ENCODE measurements around the gene PFKL.
"Not testable (repeated sequence)": the region's sequence is repeated elsewhere in the genome, so short reads cannot be mapped to it uniquely, and the experiment has no call there.

Gene PFKL

DNA sequence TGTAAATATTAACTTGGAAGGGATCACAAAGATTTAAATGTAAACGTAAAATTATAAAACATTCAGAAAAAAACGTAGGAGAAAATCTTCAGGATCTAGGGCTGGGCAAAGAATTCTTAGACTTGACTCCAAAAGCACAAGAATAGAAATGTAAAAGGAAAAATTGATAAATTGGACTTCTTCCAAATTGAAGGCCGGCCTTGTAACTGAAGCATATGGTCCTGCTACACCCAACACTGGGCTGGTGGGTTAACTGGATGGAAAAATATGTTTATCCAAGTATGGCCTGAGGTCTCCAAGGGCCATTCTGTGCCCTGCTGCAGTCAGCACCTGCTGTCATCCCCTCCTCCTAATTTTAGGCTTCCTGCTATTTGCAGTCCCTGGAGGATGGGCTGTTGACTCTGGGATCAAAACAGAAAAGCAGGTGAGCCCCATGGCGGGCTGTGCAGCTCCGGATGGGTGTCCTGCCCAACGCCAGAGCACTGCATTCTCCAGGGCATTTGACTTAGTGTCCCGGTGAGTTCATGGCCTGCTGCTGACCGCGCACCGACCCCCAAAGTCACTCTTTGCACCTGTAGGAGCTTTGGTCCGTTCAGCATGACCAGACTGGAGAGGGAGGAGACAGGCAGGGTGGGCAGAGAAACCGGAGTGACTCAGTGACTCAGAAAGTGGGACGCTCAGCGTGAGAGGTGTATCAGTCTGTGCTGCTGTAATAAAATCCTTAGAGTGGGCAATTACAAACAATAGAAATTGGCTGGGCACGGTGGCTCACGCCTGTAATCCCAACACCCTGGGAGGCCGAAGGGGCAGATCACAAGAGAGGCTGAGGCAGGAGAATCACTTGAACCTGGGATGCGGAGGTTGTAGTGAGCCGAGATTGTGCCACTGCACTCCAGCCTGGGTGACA, 20.2 kb upstream of the PFKL start:
- no peak for DNase-seq (ENCODE audit: low spot score)

DNA sequence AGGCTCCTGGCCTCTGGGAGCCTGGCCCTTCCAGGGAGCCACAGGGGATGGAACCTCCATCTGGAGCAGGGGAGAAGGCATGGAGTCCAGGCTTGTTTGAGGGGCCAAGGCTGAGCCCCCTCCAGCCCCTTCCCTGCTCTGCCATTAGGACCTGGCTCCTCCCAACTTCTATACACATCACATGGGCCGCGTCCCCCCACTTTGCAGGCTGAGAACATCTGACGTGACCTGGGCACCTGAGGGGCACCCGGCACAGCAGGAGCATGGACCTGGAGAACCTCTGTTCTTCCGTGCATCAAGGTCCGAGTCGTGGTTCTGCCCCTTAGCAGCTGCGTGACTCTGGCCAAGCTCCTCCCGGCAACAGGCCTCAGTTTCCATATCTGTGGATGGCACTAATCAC, 18.1 kb upstream of the PFKL start:
- no peak for DNase-seq (ENCODE audit: low spot score)

DNA sequence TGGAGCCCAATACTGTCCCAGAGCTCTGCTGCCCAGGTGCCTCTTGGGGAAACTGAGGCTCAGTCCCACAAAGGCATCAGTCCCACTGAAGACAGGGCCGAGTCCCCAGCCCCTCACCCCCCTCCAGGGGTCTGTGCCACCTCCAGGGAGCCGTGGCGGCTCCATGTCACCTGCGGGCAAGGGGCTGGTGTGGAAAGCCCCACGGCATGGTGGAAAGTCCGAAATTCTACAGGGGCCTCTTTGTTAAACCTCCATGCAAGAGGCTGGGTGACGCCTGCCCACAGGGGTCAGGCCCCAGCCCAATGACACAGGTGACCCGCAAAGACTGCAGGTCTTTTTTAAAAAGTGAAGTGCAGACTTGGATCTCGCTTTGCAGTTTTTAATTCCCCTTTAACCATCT, 17.5 kb upstream of the PFKL start:
- DNase-seq (ENCODE audit: low spot score): no peak

DNA sequence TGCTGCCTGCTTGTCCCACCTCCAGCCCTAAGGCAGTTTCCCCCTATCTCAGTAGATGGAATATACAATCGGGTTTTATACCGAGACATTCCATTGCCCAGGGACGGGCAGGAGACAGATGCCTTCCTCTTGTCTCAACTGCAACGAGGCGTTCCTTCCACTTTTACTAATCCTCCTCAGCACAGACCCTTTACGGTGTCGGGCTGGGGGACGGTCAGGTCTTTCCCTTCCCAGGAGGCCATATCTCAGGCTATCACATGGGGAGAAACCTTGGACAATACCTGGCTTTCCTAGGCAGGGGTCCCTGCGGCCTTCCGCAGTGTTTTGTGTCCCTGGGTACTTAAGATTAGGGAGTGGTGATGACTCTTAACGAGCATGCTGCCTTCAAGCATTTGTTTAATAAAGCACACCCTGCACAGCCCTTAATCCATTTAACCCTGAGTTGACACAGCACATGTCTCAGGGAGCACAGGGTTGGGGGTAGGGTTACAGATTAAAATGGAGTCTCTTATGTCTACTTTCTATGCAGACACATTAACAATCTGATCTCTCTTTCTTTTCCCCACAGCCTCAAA, 16.6 kb upstream of the PFKL start:
- DNase-seq (ENCODE audit: low spot score): not testable (repeated sequence)

DNA sequence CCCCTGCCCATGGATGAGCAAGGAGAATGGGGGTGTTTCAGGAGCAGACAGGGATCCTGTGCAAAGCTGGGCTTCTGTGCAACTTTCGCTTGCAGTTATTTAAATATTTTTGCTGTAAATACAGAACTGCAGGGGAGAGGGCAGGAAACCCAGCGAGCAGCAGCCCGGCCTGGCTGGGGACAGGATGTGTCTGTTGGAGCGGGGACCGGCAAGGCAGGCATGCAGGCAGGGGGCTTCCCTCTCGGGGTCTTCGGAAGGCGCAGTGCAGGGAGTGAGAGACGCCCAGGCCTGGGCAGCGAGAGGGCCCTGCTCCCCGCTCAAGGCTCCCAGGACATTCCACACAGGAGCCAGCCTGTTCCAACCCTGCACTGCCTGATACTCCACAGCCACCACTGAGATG, 15.9 kb upstream of the PFKL start:
- no peak for DNase-seq (ENCODE audit: low spot score)

DNA sequence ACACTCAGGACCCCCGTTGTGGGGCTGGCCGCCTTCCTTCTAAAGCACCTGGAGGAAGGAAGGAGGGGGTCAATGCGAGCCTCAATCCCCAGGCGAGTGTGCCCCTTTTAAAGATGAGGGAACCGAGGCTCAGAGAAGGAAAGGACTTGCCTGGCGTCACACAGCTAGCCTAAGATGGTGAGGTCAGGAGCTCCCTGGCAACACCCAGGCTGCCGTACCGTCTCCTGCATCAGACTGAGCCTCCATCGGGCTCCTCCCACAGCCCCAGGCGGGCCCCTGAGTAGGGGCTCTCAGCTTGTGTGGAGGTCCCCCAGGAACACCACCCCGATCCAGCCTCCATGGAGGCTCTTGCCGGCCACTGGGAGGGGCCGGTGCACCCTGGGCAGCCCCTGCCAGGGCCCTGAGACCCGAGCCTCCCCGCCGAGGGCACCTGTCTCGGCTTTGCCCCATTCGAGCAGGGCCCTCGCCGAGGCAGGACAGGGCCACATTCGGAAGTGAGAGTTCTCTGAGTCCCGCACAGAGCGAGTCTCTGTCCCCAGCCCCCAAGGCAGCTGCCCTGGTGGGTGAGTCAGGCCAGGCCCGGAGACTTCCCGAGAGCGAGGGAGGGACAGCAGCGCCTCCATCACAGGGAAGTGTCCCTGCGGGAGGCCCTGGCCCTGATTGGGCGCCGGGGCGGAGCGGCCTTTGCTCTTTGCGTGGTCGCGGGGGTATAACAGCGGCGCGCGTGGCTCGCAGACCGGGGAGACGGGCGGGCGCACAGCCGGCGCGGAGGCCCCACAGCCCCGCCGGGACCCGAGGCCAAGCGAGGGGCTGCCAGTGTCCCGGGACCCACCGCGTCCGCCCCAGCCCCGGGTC, 14.5 kb upstream of the PFKL start, which contains the start of gene AIRE:
Gene AIRE, plus strand, starts transcription at position 739 of the 855 bp plus-strand sequence. CDS start 131 bp downstream, outside the sequence.
- no peak for DNase-seq (ENCODE audit: low spot score)

DNA sequence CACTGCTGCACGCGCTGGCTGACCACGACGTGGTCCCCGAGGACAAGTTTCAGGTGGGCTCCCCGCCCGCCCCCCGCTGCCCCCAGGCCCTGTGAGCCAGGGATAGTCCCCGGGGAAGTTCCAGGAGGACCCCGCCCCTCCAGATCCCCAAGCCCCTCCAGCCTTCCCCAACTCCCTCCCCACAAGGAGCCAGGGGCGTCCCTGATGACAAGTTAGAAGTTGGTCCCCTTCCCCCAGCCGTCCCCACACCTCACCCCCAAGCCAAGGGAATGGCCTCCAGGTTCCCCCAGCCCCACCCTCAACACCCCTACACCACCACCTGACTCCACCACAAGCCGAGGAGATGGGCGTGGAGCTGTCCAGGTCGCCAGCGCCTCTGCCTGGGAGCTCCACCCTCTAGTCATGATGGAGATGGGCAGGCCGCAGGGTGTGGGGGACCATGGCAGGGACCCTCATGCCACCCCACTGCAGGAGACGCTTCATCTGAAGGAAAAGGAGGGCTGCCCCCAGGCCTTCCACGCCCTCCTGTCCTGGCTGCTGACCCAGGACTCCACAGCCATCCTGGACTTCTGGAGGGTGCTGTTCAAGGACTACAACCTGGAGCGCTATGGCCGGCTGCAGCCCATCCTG, 13.7 kb upstream of the PFKL start:
- no peak for DNase-seq (ENCODE audit: low spot score)

DNA sequence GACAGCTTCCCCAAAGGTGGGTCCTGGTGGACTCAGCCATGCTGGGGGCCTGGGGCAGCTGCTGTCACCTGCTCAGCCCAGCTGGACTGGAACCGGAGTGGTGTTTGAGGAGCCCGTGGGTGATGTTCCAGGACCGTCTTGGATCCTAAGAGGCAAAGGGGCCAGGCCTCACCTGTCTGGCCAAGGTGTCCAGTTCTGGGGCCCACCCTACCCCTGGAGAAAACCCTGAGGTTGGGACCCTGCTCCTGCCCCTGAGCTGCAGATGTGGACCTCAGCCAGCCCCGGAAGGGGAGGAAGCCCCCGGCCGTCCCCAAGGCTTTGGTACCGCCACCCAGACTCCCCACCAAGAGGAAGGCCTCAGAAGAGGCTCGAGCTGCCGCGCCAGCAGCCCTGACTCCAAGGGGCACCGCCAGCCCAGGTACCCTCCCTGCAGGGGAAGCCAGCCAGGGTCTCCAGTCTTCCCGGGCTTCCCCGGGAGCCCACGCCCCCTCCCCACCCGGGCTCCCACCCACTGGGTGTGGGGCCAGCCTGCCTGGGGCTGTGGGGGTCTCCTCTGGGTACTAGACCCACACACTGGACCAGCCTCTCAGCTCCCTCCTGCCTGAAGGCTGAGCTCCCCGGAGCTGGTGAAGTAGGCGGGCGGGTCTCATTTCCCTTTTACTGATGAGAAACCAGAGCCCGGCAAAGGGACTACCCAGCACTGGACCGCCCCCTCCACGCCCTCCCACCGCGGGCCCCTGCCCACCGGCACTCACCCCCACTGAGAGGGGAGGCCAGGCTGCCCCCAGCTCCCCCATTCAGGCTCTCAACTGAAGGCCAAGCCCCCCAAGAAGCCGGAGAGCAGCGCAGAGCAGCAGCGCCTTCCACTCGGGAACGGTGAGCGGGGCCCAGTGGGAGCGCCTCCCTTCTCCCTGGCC, 12.9 kb upstream of the PFKL start:
- no peak for DNase-seq (ENCODE audit: low spot score)

DNA sequence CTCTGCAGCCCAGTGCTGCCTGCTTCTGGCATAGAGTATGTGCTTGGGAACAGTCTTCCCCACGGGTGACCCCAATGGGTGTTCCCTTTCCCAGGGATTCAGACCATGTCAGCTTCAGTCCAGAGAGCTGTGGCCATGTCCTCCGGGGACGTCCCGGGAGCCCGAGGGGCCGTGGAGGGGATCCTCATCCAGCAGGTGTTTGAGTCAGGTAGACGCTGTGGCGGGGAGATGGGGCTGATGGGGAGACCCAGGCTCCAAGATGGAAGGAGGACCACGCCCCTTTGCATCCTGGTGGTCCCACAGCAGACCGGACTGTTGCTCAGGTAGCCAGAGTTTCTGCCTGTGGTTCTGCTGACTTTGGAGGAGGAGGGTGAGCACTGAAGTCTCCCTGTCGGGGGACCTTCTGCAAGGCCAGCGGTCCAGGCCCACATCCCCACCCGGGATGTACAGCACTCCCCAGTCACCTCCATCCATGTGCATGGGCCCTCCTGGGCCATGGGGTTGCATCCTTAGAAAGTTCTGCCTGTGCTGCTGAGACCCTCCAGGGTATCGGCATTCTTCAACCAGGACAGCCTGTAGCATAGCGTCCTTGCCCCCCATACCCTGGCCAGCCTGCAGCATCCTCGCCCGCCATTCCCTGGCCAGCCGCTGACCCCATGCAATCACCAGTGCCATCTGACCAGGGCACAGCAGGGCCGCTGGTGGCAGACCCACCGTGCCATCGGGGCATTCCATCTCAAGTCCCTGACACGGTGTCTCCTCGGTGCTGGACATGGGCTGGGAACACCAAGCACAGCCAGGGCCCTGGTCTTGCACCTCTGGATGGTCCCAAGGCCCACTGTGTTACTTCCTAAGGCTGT, 11.4 kb upstream of the PFKL start:
- no peak for DNase-seq (ENCODE audit: low spot score)

DNA sequence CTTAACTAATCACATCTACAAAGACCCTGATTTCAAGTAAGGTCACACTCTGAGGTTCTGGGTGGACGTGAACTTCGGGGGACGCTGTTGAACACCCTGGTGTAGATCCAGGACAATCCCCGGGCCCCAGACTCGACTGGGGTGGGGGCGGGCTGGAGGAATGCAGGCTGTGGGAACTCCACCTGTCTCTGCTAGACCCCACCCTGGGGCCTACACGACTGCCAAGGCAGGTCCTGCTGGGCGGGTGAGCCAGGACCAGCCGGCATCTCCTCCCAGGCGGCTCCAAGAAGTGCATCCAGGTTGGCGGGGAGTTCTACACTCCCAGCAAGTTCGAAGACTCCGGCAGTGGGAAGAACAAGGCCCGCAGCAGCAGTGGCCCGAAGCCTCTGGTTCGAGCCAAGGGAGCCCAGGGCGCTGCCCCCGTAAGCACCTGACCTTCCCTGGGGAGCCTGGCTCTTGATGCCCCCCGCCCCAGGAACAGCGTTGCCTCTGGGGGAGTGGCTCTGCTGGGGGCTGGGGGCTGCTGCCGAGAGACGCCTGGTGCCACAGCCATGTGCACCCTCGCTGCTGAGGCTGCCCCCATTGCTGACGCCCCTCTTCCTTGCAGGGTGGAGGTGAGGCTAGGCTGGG, 10.4 kb upstream of the PFKL start:
- DNase-seq (ENCODE audit: low spot score): no peak

DNA sequence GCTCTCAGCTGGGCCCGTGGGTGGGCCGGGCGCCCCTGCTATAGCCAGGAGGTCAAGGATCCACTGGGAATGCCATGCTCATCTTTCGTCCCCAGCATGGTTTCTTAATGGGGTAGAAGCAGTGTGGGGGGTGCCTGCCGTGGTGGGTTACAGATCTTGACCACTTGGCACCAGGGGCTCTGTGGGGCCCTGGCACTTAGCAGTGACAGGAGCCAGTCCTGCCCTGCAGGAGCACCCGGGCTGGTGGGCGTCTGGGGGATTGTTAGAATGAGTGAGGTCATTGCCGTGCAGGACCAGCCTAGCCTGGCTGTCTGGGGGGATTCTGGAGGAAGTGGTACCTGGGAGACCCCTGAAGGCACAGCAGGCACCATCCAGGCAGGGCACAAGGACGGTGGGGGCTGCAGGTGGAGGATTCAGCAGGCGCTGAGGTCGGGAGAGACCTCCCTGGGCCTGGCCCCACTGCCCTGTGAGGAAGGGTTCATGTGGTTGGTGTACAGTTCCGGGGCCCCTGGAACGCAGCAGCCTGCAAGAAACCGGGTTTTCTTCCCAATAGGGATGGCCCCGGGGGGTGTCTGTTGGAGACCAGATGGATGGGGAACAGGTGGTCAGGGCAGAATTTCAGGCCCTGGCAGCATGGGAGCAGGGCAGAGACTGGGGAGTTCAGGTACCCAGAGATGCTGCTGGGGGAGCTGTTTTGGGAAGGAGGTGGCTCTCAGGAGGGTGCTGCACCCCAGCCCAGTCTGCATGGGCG, 9.4 kb upstream of the PFKL start:
- no peak for DNase-seq (ENCODE audit: low spot score)

DNA sequence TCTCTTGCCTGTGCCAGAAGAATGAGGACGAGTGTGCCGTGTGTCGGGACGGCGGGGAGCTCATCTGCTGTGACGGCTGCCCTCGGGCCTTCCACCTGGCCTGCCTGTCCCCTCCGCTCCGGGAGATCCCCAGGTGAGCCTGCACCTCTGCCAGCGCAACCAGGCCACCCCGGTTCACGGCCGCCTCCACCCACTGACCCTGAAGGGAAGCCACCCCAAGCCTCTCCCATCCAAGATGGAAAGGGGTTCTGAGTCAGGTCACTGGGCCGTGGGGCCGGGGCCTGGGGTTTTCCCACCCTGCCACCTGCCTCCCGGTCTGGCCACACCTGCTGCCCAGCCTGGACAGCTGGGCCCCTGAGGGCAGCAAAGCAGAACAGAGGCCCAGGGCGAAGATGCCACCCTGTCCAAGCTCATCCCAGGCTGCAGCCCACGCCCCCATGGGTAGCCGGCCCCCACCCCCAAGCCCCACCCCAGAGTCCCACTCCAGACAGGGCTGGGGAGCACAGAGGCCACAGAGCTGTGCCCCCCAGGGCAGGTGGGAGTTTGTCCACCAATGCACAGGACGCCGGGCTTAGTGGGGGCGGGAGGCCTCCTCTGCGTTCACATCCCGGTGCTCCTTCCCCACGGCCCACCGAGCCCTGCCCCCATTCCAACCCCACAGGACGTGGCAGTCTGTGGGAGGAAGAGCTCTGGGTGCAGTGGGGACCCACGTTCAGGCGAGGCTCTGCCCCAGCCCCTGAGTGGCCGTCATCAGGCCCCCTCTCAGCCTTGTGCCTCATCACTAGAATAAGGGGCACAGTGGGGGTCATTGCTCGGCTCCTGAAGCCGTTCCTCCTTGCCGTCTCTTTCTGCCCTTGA, 8.5 kb upstream of the PFKL start:
- no peak for DNase-seq (ENCODE audit: low spot score)

DNA sequence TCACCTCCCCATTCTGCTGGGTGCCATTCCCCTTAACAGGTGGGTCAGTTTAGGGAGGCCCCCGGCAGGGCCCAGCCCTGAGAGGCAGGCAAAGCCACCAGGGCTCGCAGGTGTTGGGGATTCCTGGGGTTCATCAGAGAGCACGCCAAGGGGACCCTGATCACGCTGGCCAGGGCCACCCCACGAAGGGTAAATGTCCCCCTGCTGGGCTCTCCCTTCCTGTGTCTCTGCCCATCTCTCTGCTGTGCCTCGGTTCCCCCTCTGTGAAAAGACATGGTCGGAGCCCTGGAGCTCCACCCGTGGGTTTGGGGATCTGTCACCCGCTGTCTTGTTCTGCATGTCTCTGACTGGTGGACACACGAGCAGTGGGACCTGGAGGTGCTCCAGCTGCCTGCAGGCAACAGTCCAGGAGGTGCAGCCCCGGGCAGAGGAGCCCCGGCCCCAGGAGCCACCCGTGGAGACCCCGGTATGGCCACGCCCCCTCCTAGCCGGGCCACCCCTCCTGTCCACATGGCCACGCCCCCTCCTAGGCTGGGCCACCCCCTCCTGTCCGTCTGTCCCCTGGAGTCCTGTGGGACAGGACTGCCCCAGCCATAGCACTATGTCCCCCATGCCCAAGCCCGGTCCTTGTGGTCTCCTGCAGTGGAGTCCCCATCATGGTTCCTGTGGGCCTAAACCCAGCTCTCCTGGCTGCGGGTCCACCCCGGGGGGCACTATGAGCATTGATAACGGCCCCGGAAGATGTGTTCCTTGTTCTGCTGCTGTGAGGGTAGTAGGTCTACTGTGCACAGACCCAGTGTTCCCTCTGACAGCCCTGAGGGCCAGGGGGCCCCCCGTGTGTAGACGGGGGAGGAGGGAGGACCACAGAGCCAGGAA, 7.7 kb upstream of the PFKL start:
- no peak for DNase-seq (ENCODE audit: low spot score)

DNA sequence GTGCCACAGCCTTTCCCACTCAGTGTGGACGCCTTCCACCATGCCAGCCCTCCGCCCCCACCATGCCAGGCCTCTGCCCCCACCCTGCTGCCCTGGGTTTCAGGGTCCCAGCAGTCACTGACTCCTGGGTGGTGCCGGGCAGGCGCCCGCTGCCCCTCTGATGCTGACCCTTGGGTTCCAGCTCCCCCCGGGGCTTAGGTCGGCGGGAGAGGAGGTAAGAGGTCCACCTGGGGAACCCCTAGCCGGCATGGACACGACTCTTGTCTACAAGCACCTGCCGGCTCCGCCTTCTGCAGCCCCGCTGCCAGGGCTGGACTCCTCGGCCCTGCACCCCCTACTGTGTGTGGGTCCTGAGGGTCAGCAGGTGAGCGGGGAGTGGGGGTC, 7.0 kb upstream of the PFKL start:
- no peak for DNase-seq (ENCODE audit: low spot score)

DNA sequence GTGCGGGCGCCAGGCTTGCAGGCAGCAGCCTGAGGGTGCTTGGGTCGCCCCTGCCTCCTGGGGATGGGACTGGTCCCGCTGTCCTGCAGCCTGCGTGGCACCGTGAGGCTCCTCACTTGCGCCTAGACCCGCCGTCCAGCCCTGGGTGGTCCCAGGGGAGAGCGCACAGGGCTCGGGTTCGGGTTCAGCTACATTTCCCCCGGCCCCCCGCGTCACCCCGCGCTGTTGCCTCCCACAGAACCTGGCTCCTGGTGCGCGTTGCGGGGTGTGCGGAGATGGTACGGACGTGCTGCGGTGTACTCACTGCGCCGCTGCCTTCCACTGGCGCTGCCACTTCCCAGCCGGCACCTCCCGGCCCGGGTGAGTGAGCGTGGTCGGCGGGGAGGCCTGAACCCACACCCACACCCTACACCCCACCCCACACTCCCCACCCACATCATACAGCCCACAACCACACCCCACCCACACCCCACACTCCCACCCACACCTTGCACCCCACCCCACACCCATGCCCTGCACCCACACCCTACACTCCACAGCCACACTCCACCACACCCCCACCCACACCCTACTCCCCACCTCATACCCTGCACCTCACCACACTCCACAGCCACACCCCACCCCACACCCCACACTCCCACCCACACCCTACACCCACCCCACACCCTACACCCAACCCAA, 6.2 kb upstream of the PFKL start:
- no peak for DNase-seq (ENCODE audit: low spot score)

DNA sequence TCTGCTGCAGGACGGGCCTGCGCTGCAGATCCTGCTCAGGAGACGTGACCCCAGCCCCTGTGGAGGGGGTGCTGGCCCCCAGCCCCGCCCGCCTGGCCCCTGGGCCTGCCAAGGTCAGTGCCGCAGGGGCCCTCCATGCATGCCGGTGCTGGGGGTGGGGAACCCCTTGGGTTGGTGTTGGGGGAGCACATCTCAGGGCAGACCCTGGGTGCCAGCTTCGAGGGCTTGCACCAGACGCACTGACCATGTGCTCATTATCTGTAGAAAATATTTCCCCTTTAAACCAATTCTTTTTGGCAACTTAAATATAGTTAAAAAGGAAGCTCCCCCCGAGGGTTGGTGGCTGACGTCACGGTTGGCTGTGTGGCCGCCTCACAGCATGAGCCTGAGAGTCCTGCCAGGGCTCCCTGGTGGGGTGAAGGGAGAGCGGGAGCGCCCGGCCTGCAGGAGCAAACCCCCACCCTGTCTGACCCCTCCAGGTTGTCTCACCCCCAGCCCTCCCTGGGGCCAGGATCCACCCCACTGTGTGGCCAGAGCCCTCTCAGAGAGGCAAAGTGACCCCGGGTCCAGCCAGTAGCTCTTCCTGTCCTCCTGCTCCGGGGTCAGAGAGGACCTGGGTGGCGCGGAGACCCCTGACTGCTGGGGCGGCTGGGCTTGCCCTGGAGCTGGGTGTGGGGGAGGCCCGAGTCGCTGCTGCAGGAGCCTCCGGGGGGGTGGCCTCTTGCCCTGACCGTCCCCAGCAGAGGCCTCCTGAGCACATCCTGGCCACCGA, 5.3 kb upstream of the PFKL start:
- no peak for DNase-seq (ENCODE audit: low spot score)
